Measurements from ENCODE around the gene FBXL4. TPM values are rescaled to one million over a fixed set of nuclear protein-coding genes. Genes with fewer than 3 reads are reported as not detected.

FBXL4 gene
- total and polyA plus RNA-seq, 3 donors from 2014 or later: 7.9 to 17.8 (median 14.0) TPM

DNA sequence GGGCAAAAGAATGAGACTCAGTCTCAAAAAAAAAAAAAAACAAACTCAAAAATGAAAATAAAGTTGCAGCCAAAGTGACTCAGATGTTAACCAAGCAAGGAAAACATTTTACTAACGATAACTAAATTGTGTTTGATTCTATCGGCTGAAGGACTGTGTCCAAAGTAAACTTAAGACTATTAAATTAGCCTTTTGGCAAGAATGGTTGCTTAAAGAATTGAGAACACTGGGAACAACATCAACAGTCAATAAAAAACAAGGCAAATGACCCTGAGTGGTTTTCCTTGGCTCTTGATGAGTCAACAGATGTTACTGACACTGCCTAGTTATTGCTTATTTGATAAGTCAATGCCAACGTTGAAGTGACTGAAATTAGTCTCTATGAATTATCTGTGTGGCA is 76.7 kb downstream of the FBXL4 start:
- WGBS, 2 donors: 42 to 48% methylated on average over 3 of the region's 3 CpGs
- Histone ChIP-seq H3K27me3 (no peaks in the 10 kb centered on the region), H3K27ac (no peak overlapping the region), H3K36me3 (ENCODE audit: low read depth, missing control alignments) (no peaks in the 10 kb centered on the region), H3K4me1 (no peaks in the 10 kb centered on the region), H3K4me3 (no peak overlapping the region), H3K9me3 (no peaks in the 10 kb centered on the region)
- intact Hi-C loops (cut with DNase I; ENCODE audit: low total_unique reads): no loop called here
- no peak for DNase-seq
- TF ChIP-seq POLR2A (IDR thresholded peaks at IDR 0.05) (no peak), CTCF (IDR thresholded peaks at IDR 0.05) (no peak)

- WGBS, 2 donors: 93 to 97% methylated on average over 6 of the region's 6 CpGs
- TF ChIP-seq POLR2A (IDR thresholded peaks at IDR 0.05): no peak
- no peak for TF ChIP-seq CTCF (IDR thresholded peaks at IDR 0.05)
These were observed 83.2 kb downstream of the FBXL4 start for GRCh38 chr6:98864497-98864896.

DNA sequence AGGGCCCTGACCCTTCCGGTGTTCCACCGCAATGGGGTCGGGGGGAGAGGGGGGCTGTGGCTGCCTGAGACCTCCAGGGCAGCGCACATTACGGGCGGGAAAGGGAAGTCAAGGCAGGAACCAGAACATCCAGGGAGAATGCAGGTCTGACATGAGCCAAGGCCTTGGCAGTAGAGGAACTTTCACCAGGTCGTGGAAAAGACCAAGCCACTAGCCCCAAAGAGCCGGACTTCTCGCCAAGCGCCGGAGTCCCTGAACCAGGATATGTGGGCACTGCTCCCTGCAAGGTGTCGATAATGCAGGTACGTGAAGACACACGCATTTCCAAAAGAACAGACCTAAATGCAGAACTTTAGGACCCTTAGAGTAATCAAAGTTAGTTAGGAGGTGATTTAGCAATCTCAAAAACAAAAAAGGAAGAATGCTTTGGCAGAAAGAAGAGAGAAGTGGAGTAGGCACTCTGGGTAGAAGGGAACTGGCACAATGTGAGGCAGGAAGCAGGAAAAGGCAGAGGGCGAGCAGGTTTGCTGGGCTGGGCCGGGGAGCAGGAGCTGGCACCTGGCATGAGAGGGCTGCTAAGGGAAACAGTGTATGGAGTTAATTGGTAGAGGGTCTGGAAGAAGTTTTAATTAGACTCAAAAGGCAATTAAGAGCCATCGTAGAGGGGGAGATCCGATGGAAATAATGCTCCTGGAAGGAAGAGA is 99.1 kb downstream of the FBXL4 start:
- WGBS, 2 donors: 45 to 53% methylated on average over 12 to 18 of the region's 18 CpGs
- H3K9me3 ChIP-seq: no peaks in the 10 kb centered on the region
- DNase-seq: no peak
- TF ChIP-seq CTCF (IDR thresholded peaks at IDR 0.05) (no peak), POLR2A (IDR thresholded peaks at IDR 0.05) (no peak)
- H3K27me3 ChIP-seq: no peaks in the 10 kb centered on the region
- H3K4me1 ChIP-seq: peaks cover 8% of the 10 kb centered on the region
- H3K4me3 ChIP-seq: peak overlapping the region in 1 of 2 donors; percentile 50
- H3K36me3 ChIP-seq (ENCODE audit: low read depth, missing control alignments): no peaks in the 10 kb centered on the region
- intact Hi-C loops (cut with DNase I; ENCODE audit: low total_unique reads): no loop called here
- no peak overlapping the region for H3K27ac ChIP-seq

More at GRCh38 chr6:98864497-98864896, 83.2 kb downstream of the FBXL4 start:
- no peaks in the 10 kb centered on the region for H3K9me3 ChIP-seq
- H3K27ac ChIP-seq: no peak overlapping the region
- H3K4me3 ChIP-seq: no peak overlapping the region
- H3K36me3 ChIP-seq (ENCODE audit: low read depth, missing control alignments): no peaks in the 10 kb centered on the region
- H3K27me3 ChIP-seq: no peaks in the 10 kb centered on the region
- intact Hi-C loops (cut with DNase I; ENCODE audit: low total_unique reads): no loop called here
- no peak for DNase-seq
- H3K4me1 ChIP-seq: no peaks in the 10 kb centered on the region

DNA sequence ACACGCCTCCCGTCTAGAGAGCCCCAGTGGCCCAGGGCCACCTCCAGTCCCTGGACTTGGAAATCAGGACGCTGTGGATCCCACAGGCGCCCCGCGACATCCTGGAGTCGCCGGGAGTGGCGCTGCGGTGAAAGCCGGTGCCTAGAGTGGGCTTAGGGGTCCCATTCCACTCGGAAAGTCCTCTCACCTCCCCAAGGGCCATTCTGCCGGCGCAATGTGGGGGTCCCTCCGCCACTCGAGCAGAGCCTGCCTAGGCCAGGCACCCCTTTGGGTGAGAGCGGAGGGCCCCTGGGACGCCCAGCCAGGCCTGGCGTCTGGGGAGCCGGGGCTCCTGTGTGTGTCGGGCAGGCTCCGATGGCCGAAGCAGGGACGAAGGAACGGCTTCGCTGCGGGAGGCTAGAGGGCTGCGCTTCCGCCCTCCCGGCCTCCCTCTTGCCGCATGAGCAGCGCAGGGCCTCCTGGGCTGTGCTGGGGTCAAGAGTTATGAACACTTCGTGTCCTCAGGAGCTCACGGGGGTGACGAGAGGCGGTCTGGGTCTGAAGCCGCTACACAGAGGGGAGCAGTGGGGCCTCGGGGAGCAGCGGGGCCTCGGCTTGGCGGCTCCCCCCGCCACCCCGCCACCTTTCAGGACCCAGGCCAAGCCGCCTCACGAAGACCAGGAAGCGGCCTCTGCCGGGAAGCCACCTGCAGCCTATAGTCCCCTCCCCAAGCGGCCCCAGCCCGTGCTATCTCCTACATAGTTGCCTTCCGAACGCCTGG is 99.8 kb downstream of the FBXL4 start:
- no peak for TF ChIP-seq POLR2A (IDR thresholded peaks at IDR 0.05)
- no peak for TF ChIP-seq CTCF (IDR thresholded peaks at IDR 0.05)
- H3K4me3 ChIP-seq: peak overlapping the region; percentile 34 to 50
- H3K27ac ChIP-seq: no peak overlapping the region
- H3K36me3 ChIP-seq (ENCODE audit: low read depth, missing control alignments): no peaks in the 10 kb centered on the region
- intact Hi-C loops (cut with DNase I; ENCODE audit: low total_unique reads): no loop called here
- 3% methylated on average over 18 to 43 of the region's 51 CpGs for WGBS, 2 donors
- peaks cover 8% of the 10 kb centered on the region for H3K4me1 ChIP-seq
- H3K27me3 ChIP-seq: no peaks in the 10 kb centered on the region
- DNase-seq: no peak
- no peaks in the 10 kb centered on the region for H3K9me3 ChIP-seq

All from testis (tissue), 3 donors.